Medulla oblongata (tissue), 1 donor: ENCODE measurements around the gene TBX1.

Source experiments
- DNase-seq: peaks from one replicate; pipeline ENCODE4 v3.0.0-alpha.2; 2015; ENCODE audit errors: extremely low spot score

TBX1 gene

DNA sequence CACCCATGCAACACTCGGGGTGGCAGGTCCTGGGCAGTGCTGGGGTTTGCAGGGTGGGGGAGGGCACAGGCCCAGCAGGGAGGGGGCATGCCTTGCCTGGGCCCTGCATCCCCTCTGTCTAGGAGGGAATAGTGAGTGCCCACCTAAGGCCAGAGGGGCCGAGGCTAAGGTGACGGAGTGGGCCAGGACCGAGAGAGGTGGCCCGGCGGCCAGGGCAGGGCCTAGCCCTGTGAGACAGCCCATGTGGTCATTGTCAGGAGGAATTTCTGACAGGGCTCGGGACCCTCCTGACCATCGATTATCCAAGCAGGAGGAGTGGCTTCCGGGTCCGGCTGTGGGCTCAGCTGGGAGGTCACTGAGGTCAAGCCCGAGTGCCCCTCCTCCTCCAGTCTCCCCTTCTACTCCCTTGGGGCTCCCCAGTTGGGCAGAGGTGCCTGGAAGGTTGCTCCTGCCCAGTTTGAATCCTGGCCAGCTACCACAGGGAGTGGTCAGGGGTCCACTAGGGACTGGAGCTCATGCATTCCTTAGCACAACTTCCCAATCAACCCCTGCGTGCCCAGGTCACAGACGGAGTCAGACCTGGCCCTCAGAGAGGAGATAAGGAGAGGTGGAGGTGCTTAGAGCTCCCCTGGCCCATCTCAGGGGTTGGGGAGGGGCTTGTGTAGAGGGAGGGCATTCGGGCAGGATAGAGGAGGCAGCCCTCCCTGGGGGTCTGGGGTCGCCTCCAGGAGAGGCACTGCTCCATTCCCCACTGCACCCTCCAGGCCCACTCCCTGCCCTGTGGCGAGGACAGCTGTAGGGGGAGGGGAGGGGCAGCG, 22.5 kb upstream of the TBX1 start:
- no peak for DNase-seq

DNA sequence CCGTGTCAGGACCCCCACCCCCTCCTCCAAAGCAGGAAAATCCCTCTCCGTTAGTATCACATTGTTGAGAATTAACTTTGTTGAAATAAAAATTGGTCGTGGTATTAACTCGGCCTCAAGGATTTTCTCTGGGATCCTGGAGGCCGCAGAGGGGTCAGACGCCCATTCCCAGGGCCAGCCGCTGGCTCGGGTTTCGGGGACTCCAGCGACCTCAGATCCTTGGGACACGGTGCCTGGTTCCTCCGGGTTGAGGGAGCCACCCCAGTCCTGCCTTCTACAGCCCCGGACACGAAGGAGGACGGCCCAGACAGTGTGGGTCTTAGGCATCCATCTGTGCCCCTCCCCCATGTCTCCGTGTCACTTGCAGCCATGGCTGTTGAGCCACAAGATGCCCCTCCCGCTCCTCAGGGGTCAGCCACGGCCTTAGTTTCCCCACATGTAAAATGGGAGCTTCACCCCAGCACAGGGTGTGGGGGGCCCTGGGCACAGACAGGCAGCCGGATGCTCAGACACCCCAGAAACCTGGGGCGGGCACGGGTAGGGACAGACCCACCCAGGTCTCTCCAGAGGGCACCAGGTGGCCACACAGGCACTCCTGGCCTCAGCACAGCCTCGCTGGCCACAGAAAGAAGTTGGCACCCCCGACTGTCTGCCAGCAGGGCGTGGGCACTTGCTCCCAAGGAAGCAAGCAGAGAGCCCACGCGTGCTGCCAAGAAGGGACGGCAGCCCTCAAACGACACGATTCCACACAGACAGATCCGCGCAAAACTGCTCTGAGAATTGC, 21.7 kb upstream of the TBX1 start:
- no peak for DNase-seq

DNA sequence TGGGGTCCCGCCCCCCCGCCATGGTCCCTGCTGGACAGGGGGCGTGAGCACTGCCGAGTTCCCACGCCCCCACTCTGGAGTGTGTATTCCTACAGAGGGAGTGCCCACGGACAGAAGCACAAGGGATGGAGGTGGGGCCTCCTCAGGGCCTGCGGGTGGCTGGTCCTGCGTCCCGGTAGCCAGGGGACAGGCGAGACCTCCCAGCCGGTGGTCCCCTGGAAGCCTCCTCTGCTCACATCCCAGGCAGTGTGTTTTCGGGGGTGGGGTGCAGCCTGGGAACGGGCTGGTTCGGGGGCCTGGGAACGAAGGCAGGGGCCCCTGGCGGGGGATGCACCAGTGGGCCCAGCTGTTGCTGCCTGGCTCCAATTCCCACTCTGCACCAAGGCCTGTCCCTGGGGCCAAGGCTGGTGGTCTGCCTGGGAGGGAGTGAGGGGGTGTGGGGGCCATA, 21.1 kb upstream of the TBX1 start:
- DNase-seq, result no peak

DNA sequence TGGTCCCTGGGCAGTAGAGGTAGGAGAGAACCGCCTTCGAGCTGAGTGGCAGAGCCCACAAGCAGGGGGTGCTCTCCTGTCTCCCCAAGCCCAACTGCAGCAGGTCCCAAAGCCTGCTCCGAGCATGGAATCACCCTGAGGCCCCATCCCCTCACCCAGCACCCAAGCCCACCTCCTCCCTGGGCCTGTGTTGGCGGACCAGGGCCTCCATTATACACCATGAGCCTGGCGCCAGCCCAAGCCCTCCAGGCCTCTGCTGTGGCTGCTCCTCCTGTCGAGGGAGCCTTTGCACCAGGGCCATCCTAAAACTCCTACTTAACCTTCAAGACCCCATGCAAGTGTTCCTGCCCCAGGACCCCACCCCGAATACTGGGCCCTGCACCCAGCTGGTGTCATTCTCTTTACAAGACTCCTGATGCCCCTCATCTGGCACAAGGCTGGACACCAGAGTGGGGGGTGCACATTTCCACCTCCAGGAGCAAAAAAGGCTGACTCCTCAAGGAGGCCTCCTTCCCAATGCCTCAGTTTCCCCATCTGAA, 20.6 kb upstream of the TBX1 start:
- no peak for DNase-seq

DNA sequence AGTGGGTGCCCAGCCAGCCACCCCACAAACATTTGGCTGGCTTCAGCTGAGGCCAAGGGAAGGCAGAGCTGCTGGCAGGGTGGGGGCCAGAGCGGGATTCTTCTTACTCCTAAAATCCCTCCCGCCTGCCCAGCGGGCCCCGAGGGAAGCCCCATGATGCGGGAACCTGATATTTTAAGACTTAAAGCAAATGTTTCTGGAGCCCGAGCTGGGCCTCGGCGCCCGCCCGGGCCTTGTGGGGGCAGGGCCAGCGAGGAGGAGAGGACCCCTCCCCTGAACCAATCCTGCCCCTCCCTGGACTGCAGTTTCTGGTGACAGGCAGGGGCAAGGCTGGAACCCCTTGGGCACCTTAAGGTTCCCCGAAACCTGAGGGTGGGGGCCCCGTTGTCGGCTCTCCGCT, 20.0 kb upstream of the TBX1 start:
- DNase-seq, result no peak

DNA sequence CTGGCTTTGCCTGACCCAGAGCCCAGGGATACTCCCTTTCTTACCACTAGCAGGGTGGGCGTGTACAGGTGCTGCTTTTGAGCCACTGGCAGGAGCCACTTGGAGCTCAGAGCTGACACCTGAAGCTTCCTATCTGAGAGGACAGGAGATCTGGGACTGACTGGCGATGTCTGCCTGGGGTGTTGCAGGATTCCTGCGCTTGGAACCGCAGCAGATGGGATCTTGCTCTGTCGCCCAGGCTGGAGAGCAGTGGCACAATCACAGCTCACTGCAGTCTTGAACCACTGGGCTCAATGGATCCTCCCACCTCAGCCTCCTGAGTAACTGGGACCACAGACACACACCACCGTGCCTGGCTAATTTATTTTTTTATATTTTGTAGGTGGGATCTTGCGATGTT, 19.5 kb upstream of the TBX1 start:
- DNase-seq, result no peak

DNA sequence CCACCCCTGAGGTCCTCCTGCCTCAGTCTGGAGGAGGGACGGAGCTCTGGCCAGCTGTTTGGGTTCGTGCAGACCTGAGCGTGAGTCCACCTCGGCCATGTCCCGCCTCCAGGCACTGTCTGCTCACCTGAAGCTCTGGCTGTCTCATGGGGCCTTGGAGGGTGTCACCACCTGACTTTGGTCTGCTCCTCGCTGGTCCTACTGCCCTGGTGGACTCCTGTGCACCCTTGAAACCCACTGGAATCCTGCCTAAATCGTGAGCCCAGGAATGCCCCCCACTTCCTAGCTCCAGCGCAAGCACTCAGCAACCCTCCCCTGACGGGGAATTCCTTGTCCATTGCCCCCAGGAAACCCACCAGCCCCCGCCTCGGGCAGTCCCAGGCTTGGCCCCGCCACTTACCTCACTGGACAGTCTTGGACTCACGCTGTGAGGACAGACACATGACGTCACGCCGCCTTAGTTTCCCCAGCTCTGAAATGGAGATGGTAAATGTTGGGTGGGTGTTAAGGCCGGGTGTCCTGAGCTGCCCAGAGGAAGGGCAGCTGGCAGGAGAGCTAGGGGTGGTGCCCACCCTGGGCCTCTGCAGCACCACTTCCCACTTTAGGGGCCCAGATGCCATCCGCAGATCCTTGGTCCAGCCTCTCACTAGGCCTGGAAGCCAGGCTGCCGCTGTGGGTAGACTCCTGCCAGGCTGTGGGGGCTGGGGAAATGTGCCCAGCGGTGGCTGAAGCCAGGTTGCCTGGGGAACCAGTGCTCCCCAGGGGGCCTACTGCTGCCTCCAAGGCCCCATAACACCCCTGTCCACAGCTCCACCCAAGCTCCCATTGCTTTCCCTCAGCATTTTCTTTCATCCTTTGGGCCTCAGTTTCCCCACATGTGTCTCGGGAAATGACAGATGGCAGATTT, 18.2 kb upstream of the TBX1 start:
- DNase-seq, result peak; percentile 25

DNA sequence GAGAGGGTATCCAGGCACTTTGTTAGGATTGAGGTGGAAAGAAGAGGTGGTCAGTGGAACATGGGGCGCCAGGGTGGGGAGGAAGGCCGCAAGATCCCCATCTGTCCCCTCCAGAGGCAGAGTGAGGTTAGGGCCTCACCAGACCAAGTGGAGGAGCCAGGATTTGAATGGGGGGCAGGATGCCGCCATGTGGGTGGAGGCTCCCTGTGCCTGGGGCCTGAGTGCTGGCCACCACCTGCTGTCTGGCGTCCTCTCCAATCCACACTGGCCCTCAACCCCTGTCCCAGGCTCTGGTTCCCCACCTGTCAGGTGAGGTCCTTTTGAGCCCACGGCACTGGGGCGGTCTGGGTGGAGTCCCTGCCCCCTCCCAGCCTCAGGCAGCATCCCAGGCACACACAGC, 17.5 kb upstream of the TBX1 start:
- DNase-seq, result no peak

DNA sequence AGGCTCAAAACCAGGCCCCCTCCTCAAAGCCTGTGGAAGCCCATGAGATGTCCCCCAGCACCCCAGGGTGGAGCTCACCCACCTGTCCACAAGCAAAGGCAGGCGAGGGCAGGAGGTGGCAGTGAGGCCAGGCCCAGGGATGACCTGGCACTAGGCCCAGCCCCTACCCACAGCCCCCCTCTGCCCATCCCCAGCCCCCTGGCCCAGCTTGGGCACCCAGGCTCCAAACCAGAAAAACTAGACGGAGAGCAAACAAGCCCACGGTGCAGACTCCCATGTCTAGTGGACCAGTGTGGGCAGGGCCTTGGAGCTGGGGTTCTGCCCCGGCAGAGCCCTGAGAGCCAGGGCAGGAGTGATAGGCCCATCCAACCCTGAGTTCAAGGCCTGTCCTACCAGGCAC, 16.9 kb upstream of the TBX1 start:
- no peak for DNase-seq

DNA sequence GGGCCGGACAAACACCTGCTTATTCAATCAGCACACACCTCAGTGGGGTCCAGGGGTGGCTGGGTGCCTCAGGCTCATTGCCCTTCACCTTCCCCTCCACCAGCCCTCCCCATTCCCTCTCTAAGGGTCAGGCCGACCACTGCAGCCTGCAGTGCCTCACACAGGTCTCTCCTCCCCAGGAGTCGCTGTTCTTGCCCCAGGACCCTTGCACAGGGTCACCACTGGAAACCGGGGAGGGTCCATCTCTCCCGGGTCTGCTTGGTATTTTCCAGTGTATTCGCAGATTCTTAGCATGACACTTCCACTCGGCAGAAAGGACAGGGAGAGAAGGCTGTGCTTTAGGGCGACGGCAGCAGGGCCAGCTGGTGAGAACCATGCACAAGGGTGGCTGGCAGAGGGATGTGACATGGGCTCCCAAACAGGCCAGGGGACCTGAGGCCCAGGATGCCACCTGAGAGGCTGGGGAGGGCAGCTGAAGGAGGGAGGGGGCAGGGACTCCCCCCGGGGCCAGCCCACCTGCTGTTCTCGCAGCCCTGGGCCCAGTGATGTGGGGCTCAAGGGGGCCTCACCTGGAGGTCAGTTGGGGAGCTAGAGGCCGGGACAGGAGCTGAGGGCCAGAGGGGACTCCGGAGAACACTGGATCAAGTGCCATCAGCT, 16.1 kb upstream of the TBX1 start:
- no peak for DNase-seq

DNA sequence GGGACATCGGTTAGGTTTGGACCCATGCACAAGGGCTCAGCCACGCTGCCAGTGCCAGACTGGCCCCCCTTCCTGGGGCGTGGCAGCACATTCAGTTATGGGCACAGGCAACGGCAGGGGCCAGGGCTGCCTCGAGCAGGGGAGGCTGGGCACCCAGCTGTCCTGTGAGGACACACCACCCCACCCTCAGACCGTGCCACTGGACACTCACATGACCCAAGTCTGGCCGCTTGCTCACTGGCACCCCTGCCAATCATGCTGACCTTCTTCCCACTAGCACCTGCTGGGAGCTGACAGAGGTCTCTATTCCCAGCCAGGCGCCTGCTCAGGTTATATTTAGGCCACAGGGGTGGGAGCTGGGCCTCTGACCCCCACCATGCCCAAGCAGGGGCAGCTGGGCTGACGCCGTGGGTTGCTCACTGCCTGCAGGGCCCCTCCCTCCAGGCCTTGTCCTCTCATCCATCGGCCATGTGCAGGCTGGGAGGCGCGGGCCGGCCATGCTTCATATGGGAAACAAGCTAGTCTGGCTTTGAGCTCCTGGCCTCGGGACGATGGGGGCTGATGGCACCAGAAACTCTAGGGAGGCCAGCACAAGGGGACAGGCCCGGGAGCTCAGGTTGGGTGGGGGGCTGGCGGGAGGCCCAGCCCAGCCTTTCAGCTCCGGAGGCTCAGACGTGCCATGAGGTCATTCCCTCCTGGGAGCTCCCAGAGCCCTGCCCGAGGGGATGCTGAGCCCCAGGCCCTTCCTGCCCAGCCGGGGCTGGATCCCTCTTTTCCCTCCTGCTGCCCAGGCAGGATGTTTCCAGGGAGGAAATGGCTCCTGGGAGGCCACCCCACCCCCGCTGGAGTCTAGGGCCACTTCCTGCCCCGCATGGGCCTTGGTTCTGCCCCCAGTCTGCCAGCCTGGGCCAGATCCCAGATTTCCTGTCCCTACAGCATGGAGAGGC, 15.2 kb upstream of the TBX1 start:
- DNase-seq, result no peak

DNA sequence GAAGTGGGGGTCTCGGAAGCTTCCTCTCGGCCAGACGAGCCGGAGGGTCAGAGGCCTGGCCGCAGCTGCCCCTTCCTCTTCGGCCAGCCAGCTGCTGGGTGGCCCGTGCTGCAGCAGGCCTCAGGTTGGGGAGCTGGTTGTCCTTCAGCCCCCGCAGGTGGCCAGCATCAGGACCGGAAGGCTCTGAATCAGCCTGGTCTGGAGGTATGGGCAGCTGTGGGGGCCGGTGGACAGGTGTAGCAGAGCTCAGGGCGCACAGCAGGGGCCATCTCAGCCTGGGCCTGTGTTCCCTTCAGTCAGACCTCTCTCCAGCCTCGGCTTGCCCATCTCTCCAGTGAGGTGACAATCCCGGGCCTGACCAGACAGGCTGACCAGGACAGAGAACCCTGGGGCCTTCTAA, 13.9 kb upstream of the TBX1 start:
- no peak for DNase-seq

DNA sequence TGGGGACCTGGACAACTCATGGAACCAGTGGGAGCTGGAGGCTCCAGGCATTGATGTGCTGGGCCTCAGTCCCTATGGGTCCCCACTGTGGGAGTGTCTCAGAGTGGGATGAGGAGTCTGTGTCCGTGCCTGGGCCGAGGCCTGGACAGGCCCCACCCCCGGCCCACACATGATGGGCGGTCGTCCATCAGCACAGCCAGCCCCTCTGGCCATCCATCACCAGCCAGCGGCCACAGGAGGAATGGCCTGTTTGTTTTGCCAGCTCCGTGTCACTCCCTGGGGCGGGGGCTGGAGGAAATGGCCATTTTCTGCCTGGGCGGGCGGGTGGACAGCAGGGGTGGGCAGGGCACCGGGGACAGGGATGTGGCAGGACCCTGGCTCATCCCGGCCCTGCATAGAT, 13.0 kb upstream of the TBX1 start:
- no peak for DNase-seq

DNA sequence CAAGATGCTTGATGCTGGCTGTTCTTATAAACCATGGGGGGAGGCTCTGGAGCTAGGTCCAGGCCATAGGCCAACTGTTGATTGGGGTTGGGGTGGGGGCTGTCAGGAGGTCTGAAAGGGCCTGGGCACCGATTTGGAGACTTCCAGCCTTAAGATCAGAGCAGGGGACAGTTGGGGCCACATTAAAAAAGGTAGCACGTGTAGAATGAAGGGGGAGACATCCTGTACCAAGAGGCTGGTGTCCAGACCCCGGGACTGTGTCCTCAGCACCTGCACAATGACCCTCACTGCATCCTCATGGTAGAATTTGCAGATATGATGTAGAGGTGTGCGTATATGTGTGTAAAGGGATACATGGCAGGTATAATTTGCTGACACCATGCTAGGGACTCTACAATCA, 12.4 kb upstream of the TBX1 start:
- DNase-seq, result no peak

DNA sequence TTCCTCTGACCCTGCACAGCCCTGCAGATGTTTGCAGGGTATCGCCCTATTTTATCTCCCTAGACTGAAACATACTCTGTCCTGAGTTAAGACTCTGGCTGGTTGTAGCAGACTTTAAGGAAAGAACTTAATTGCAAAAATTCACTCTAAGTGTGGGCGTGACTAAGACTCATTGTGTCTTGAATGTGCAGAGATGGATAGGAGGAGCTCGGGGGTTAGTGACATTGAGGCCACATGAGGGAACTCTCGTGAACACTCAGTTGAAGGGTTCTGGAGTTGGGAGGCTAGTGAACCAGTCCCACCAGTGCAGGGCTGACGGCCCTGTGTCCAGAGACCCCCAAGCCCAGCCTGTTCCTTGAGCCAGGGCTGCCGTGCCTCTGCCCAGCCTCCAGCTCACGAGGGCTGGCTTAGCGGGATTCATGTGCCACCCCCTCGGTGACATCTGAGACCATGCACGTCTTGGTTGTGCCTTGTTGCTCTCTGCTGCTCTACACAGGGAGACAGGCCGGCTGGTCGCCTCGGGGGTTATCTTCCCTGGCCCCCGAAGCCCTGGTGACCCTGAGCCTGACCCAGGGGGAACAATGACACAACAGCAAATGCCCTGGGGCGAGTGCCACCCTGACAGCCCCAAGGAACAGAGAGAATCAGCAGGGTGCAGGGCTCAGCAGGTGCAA, 11.4 kb upstream of the TBX1 start:
- no peak for DNase-seq

DNA sequence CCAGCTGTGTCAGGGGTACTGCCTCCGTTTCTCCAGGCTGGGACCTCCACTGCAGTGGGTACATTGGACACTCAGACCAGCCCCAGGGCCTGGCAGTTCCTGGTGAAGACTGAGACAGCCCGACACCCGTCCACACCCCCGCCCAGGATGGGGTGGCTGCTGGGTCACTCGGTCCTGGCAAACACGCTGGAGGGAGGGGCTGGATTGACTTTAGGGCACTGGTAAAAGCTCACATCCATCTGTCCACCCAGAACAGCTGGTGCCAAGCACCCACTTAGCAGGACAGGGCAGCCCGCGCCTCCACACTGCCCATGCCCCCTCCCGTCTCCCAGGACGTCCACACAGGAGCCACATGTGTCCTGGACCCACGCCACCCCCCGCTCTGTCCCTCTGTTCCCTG, 10.7 kb upstream of the TBX1 start:
- no peak for DNase-seq

DNA sequence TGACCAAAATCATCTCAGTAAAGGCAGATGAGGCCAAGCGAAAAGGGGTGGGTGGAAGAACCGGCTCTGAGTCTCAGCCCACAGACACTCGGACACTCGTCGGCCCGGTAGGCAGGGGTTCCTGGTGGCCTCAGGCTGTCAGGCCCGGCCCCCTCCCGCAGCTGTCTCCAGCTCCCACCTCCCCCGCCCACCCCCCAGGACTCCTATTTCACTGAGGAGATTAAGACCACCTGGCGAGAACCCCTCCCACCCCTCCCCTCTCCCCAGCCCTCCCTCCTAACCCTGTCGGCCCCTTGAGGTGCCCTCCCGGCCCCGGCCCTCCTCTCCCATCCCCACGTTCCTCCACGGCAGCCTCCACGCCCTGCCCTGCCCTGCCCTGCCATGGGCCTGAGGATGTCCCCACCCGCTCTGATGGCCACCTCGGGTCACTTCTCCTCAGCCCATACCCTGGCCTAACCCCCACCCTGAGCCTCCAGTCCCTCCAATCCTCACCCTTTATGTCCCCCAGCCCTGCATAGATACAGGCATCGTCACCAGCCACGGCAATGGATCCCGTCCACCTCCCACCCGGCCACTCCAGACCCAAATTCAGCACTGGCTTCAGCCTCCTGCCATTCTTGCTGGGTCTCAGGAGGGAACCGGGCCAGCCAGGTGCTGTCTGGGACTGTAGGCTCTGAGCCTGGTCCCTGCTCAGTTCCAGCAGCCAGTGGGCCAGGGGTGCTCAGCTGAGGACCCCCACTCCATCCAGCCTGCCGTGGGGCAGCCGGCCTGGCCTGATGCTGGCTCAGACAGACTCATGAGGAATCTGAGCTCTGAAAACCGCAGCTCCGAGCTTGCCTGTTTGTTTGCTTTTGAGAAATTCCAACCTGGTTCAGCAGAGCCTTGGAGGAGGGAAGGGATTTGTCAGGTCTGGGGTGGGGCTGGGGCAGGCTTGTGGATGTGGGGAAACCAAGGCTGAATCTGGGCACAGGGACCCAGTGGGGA, 9.8 kb upstream of the TBX1 start:
- DNase-seq, result no peak

DNA sequence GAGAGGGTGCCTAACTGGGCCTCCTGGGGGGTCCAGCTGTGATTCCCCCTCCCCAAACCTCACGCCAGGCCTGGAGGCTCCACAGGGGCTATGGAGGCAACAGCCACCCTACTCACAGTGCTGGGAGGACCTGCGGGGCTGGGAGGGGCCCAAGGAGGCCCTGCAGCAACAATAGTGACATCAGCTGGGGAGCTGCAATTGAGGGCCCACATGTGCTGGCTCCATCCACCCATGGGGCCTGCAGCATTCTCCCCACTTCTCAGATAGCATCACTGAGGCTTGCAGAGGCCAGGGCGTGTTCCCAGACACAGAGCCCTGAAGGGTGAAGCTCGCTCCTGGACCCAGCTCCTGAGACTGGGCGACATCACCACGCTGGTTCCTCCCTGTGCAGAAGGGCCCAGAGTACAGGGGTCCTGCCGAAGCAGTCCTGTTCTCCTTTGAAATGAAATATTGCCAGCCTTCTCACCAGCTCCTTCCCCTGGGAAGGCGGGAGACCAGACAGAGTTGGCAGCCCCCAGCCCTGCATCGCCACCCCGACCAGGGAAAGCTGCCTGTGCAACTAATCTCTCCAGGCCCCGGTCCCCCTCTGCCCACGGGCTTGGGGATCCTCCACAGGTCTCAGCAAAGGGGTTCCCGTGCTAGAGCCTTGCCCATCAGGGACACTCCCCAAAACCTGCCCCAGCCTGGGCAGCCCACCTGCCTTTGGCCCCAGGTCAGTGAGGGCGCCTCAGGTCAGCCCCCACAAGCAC, 8.9 kb upstream of the TBX1 start:
- no peak for DNase-seq
